GM19467 (cell line): Measurements from ENCODE around the gene DIS3L2.

Experiments used
- ATAC-seq: cut with Tn5 transposase; IDR thresholded peaks from one replicate; pipeline ENCODE4 v1.9.1; 2021; ENCODE audit warnings: mild to moderate bottlenecking, moderate library complexity; ENCODE audit not compliant: unreplicated experiment

The DIS3L2 gene

DNA sequence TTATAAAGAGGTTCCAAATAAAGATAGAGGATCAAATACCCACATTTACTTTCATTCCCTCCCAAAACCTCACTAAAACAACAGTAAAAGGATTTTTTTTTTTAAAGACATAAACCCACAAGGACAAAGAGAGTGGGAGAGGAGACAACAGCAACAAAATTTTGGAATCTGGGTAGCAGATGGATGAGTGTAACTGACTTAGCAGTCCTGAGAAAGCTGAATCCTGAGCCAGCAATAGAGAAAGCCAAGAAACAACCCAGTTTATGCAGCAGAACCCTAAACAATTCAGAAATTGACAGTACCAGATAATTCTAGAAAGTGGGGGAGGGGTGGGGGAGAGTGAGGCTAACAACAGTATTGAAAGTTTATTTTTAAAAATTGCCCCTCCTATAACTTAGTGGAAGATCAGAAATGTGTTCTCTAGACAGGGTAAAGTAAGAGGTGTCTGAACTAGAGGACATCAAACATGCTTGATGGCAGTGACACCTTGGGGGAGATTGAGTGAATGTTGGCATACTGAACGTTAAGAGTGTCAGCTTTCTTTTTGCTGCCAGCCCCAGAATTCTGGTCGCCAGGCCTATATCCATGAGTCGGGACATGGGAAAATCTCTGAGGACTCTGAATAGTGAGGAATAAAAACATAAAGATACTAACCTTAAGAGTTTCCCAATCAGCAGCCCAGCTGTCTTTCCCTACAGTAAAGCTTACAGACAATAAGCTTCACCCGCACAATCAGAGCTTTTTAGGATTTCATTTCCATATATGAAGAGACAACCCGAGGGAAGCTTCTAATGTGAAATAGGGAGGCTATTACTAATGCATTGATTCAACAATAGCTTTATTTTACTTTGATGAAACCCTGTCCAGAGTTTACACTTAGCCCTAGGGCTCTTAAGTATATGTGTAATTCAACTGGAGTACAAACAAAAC, 289.0 kb downstream of the DIS3L2 start:
- ATAC-seq = no peak

DNA sequence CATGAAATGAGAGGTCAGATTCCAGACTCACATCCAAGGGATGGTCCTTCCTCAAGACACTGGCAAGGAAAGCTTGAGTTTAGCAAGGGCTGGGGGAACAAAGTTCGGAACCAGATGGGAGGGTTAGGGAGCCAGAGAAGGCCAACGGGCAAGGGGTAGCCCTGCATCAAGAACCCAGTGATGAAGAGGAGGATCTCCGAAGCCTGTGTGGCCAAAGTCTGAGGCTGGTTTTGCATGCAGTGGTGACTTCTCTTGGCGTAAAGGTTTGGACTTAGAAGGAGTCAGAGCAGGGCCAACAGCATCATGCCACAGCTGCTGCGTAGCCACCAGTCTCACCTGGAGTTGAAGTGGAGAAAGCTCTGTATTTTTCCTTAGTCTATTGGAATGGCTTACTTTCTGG, 293.5 kb downstream of the DIS3L2 start:
- no peak for ATAC-seq

DNA sequence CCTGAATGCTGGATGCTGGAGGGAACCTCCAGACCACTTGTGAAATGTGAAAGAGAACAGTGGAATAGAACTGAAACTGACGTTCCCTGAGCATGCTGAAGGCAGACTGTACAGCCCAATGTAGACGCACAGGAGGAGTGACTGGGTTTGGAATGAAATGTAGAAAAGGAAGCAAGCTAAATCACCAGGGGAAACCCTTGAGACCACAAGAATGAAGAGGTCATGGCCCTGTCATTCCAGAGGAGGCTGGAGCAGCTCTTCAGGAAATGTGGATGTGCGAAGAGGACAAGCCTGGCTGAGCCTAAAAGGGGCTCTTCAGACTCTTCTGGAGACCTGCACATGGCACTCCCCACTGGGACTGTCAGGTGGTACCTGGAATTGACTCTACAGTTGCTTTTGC, 298.6 kb downstream of the DIS3L2 start:
- no peak for ATAC-seq

DNA sequence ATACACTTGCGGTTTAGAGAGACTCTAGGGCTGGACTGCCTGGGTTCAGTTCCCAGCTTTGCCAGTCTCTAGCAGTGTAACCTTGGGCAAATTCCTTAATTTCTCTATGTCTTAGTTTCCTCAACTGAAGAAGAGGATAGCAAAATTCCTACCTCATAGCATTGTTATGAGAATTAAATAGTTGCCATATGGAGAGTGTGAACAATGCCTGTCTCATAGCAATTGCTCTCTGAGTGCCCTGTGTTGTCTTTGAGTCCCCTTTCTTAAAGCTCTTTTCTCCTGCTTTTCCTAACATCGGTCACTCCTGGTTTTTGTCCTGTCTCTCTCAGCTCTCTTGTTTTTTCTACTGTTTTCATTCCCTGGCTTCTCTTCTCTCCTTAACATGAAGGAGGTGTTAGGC, 300.3 kb downstream of the DIS3L2 start:
- no peak for ATAC-seq

GRCh38 chr2:232263295-232263694, 301.8 kb downstream of the DIS3L2 start:
- ATAC-seq = no peak

- no peak for ATAC-seq
Measured at GRCh38 chr2:232264081-232264480, 302.6 kb downstream of the DIS3L2 start.

DNA sequence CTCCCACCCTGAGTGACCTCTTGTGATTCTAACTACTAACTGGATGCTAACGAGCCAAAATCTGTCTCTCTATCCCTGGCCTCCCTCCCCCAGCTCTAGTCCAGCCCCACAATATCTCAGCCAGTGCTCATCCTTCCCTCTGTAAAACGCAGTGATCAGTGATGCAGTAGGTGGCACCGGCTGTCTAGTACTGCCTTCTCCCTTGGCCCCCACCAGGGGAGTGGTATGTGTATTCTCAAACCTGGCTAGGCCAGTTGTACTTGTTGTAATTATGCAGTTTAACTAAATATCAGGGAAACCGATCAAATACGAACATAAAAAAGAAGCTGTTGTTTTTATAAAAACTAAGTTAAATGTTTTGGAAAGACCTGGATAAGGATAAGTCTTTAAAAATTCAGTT, 303.8 kb downstream of the DIS3L2 start:
- no peak for ATAC-seq

- no peak for ATAC-seq
Measured at GRCh38 chr2:232268636-232269165, 307.2 kb downstream of the DIS3L2 start.

GRCh38 chr2:232269867-232270266, 308.4 kb downstream of the DIS3L2 start:
- no peak for ATAC-seq

GRCh38 chr2:232273903-232274643, 312.6 kb downstream of the DIS3L2 start:
- ATAC-seq = no peak

- no peak for ATAC-seq
Measured at GRCh38 chr2:232275670-232276069, 314.2 kb downstream of the DIS3L2 start.

DNA sequence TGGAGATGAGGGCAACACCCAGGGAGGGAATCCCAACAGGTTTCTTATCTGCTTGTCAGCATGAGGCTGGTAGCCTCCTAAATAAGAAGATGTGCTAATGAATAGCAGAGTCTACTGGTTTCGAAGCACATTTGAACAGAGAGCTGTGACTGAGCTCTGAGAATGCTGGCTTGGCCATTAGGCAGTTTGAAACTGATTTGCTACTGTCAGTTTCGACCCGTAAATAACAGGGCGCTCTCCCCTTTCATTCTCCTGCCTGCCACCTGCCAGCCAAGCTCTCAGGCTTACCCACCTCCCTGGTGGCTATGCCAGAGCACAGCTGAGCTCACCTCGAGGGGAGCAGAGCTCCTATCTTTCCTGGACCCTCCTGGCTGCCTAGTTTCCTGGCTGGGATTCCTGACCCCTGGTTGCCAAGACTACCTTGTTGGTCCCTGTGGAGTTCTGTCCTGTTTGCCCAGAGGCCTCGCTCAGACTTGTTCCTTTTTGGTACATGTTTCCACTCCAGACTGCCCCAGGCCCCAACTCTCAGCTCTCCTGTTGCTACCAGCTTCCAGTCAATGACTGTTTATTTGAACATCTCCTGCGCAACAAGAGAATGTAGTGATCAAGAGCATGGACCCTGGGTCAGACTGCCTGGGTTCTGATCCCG, 314.7 kb downstream of the DIS3L2 start:
- ATAC-seq = no peak

GRCh38 chr2:232276733-232277313, 315.3 kb downstream of the DIS3L2 start:
- no peak for ATAC-seq

- no peak for ATAC-seq
Measured at GRCh38 chr2:232278534-232278933, 317.0 kb downstream of the DIS3L2 start.

DNA sequence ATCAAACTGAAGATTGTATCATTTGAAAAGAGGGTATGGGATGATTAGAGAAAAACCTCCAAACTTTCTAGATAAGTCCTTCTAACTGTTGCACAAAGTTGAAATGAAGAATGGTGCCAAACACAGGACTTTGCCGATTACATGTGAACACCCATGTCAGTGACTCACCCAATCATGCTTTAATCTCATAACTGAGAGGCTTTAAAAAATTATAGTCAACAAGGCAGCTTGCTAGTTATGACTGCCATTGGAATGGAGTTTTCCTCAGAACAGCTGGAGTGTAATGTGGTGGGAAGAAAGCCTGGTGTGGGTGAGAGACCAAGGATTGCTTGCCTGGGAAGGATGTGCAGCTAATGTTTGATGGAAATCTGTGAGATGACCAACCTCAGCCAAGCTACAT, 318.8 kb downstream of the DIS3L2 start:
- no peak for ATAC-seq

GRCh38 chr2:232281858-232282507, 320.5 kb downstream of the DIS3L2 start:
- no peak for ATAC-seq

GRCh38 chr2:232282508-232283055, 321.1 kb downstream of the DIS3L2 start:
- ATAC-seq = no peak

DNA sequence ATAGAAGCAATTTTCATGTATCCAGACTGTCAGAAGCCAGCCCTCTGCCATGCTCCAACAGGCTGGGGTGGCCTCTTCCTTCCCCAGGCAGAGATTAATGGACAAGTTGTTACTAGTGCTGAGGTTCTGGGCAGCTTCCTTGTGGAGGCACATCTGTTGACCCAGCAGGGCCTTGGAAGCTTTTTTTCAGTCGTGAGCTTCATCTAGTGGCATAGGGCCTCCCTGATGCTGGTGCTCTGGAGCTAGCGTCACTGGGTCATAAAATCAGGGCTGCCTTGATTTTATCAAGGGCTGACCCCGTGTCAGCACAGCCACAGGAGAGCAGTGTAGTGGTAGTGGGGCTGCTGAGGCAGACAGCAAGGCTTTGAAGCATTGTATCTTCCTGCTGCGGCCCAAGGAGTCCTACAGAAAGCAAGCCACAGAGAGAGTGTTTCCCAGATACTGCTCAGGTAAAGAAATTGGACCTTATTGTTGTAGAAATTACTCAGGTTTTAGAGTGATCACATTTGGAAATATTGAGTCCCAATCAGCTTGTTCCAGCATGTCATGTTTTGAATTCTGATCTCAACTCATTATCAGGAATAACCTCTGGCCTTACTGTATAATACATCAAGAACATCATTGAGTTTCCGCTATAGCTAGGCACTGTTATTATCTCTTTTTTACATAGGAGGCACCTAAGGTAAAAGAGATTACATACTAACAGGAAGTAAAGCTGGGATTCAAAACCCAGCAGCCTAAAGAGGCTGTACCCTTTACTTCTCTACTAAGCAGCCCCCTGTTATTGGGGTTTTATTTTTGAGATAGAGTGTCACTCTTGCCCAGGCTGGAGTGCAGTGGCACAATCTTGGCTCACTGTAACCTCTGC, 324.7 kb downstream of the DIS3L2 start:
- ATAC-seq = no peak

DNA sequence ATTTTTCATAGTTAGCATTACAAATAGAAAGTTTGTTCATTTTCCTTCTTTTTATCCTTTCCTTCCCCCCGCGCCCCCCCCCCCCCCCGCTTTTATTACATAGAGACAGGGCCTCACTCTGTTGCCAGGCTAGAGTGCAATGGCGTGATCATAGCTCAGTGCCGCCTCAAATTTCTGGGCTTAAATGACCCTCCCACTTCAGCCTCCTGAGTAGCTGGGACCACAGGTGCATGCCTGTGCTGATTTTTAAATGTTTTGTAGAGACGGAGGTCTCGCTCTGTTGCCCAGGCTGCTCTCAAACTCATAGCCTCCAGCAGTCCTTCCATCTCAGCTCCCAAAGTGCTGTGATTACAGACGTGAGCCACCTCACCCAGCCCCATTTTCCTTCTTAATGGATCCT, 325.8 kb downstream of the DIS3L2 start:
- ATAC-seq = no peak
